GM18870 (cell line): ENCODE measurements around the gene UNC50.
"Not testable (repeated sequence)": the region's sequence is repeated elsewhere in the genome, so short reads cannot be mapped to it uniquely, and the experiment has no call there.

Experiments used
- ATAC-seq: cut with Tn5 transposase; IDR thresholded peaks from one replicate; pipeline ENCODE4 v1.9.1; 2021; ENCODE audit warnings: moderate library complexity; ENCODE audit not compliant: unreplicated experiment

UNC50 gene

DNA sequence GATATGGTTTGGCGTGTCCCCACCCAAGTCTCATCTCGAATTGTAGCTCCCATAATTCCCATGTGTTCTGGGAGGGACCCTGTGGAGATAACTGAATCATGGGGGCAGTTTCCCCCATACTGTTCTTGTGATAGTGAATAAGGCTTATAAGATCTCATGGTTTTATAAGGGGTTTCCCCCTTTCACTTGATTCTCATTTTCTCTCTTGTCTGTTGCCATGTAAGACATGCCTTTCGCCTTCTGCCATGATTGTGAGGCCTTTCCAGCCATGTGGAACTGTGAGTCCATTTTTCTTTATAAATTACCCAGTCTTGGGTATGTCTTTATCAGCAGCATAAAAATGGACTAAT is 51.1 kb downstream of the UNC50 start:
- not testable (repeated sequence) for ATAC-seq

DNA sequence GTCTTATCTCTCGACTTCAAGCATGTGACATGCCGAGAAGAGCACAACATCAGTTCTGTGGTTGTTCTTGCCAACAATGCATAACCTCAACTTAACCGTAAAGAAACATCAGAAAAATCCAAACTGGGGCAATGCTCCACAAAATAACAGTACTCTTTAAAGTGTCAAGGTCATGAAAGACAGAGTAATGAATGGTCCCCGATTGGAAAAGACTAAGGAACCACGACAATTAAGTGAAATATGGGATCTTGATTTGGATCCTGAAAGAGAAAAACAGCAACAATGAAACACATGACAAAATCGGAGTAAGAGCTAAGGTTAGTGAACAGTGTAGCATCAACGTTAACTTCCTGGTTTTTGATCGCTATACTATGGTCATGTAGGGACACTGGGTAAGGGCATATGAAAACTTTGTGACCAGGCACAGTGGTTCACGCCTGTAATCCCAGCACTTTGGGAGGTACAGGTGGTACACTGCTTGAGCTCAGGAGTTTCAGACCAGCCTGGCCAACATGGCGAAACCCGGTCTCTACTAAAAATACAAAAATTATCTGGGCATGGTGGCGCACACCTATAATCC is 55.2 kb downstream of the UNC50 start:
- no peak for ATAC-seq

DNA sequence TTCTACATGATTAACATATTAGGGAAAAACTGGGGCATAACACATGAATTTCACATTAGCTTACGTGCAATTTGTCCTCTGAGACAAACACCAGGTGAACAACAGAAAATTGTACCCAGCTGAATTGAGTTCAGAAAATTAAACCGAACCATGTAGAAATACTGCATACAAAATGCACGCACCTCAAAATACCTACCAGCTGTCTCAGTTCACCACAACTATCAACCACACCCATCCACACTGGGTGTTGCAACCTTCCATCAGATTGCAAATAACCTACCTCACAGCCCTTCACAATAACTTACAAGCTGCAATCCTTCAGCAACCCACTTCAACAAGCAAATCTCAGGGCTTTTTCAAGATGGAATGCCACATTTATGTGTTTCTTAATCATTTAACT is 55.9 kb downstream of the UNC50 start:
- ATAC-seq: no peak

DNA sequence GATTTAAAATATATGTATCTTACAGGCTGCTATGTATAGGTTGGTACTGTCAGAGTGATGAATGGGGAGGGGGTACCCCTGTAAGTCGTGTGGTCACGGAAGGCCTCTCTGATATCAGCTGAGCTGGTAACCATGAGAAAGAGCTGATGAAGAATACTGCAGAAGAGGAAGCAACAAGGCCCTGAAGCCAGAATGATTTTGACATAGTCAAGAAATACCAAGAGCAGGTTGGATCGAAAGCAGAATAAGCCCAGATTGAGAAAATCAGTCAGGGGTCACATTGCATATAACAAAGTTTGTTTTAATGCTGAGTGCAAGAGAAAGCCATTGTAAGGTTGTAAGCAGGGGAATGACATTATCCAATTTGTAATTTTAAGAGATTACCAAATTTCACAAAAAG is 57.3 kb downstream of the UNC50 start:
- ATAC-seq: no peak
